Activated naive CD8-positive, alpha-beta T cell treated with anti-CD3 and anti-CD28 coated beads, Interleukin-2, amount 50 U/mL, for 24 hours (primary cell): Measurements from ENCODE around the gene CCR8.
"Not testable (repeated sequence)": the region's sequence is repeated elsewhere in the genome, so short reads cannot be mapped to it uniquely, and the experiment has no call there.

Source experiments
- ATAC-seq: fragments of 150-1000 bp; cut with Tn5 transposase; one replicate; pipeline ENCODE4 v1.10.0; 2021
- DNase-seq: peaks from one replicate; pipeline ENCODE4 v3.0.0; 2021
- H3K27ac Mint-ChIP-seq: one replicate; pipeline ENCODE4 v1.8.0; 2021; ENCODE audit warnings: mild to moderate bottlenecking, mixed read lengths
- H3K27me3 Mint-ChIP-seq: one replicate; pipeline ENCODE4 v1.8.0; 2021; ENCODE audit warnings: mixed read lengths
- H3K36me3 Mint-ChIP-seq: one replicate; pipeline ENCODE4 v1.8.0; 2021; ENCODE audit warnings: low read depth, mixed read lengths
- H3K4me1 Mint-ChIP-seq: one replicate; pipeline ENCODE4 v1.8.0; 2021; ENCODE audit warnings: mixed read lengths
- H3K4me3 Mint-ChIP-seq: one replicate; pipeline ENCODE4 v1.8.0; 2021; ENCODE audit warnings: mild to moderate bottlenecking, moderate library complexity, mixed read lengths
- H3K9me3 Mint-ChIP-seq: one replicate; pipeline ENCODE4 v1.8.0; 2021; ENCODE audit warnings: mixed read lengths

The CCR8 gene

DNA sequence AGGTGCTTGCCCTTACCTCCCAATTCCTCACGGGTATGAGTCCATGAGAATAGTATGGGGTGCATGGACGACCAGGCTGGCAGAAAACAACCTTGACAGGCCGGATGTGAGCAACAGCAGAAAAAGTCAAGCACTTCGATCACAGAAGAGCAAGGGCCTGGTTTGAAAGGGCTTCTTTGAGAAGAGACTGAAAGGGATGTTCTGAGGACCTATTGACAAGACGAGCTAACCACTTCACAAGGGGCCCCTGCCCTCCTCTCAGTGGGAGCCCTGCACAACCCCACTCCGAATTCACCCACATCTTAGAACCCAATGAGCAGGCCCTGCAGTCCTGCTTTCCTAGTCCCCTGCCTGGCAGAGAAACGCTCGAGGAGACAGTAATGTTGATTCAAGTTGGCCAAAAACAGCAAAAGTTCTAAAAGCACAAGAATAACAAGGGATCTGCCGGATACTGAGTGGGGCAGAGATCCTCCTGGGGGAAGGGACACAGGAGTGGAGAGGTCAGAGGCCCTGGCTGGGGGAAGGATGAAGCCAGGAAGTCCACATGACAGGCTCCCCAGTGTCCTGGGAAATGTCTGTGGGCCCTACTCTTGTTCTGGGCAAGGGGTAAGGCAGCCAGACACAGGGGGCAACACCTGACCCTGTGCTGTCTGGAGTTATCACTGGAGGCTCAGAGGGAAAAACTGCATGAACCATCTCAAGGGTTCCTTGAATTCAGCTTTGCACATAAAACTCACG, 34.9 kb upstream of the CCR8 start:
- peaks cover 1% of the 10 kb centered on the region for H3K27me3 Mint-ChIP-seq
- peak overlapping the region; percentile 29 for H3K27ac Mint-ChIP-seq
- no peaks in the 10 kb centered on the region for H3K36me3 Mint-ChIP-seq
- DNase-seq, result no peak
- peaks cover 9% of the 10 kb centered on the region for H3K9me3 Mint-ChIP-seq
- H3K4me1 Mint-ChIP-seq, result peaks cover 46% of the 10 kb centered on the region
- no peak overlapping the region for H3K4me3 Mint-ChIP-seq
- no peak for ATAC-seq

DNA sequence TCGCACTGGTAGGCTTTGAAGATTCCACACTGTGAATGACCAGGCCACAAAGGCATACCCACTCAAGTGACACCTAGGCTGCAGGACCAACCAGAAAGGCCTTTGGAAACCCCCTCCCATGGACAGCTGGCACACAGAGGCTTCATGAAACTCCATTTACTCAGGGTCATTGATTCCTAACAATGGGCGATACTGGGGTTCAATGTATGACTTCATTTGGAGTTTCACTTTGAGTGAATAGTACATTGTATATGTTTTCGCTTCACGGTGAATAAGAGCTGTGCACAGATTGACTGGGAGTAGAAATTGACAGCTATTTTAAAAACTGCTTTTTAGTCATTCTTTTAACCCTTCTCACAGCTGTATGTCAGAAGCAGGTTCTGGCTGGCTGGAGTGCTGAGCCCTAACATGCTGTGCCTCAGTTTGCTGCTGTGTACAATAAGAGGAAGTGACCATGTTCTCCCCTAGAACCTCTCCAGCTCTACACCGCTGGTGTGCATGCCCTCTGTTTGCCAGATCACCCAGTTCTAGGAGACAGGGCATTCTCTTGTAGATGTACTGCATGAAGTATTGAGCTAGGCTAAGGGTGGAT, 34.2 kb upstream of the CCR8 start:
- H3K4me1 Mint-ChIP-seq, result peaks cover 41% of the 10 kb centered on the region
- H3K36me3 Mint-ChIP-seq, result peaks cover 3% of the 10 kb centered on the region
- ATAC-seq (peak; percentile 20), DNase-seq (no peak)
- H3K27ac Mint-ChIP-seq, result no peak overlapping the region
- peaks cover 16% of the 10 kb centered on the region for H3K9me3 Mint-ChIP-seq
- H3K27me3 Mint-ChIP-seq, result peaks cover 4% of the 10 kb centered on the region
- no peak overlapping the region for H3K4me3 Mint-ChIP-seq

GRCh38 chr3:39296197-39297077, 33.1 kb upstream of the CCR8 start:
- no peak for ATAC-seq
- H3K4me1 Mint-ChIP-seq, result peaks cover 36% of the 10 kb centered on the region
- H3K36me3 Mint-ChIP-seq, result peaks cover 4% of the 10 kb centered on the region
- peaks cover 18% of the 10 kb centered on the region for H3K9me3 Mint-ChIP-seq
- H3K27me3 Mint-ChIP-seq, result peaks cover 4% of the 10 kb centered on the region
- DNase-seq, result no peak
- H3K27ac Mint-ChIP-seq, result no peak overlapping the region
- H3K4me3 Mint-ChIP-seq, result no peak overlapping the region

GRCh38 chr3:39299279-39299678, 30.2 kb upstream of the CCR8 start:
- Mint-ChIP-seq H3K27me3 (peaks cover 10% of the 10 kb centered on the region), H3K9me3 (peaks cover 31% of the 10 kb centered on the region), H3K27ac (no peak overlapping the region), H3K4me1 (peaks cover 22% of the 10 kb centered on the region), H3K4me3 (no peak overlapping the region), H3K36me3 (peaks cover 6% of the 10 kb centered on the region)
- DNase-seq, result no peak
- ATAC-seq, result no peak

GRCh38 chr3:39302178-39302577, 27.3 kb upstream of the CCR8 start:
- DNase-seq (no peak), ATAC-seq (no peak)
- H3K27me3 Mint-ChIP-seq, result peaks cover 18% of the 10 kb centered on the region
- H3K4me1 Mint-ChIP-seq, result no peaks in the 10 kb centered on the region
- peaks cover 6% of the 10 kb centered on the region for H3K36me3 Mint-ChIP-seq
- H3K27ac Mint-ChIP-seq, result no peak overlapping the region
- peaks cover 35% of the 10 kb centered on the region for H3K9me3 Mint-ChIP-seq
- H3K4me3 Mint-ChIP-seq, result no peak overlapping the region

DNA sequence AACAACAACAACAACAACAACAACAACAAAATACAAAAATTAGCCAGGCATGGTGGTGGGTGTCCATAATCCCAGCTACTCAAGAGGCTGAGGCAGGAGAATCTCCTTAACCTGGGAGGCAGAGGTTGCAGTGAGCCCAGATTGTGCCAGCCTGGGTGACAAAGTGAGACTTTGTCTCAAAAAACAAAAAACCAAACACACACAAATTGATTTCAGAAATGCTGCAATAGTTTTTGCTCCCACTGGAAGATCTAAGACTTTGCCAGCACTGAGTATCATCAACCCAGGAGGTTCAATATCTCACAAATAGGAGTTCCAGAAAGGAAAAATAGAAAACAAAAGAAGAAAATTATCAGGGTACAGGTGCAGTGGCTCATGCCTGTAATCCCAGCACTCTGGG, 16.2 kb upstream of the CCR8 start:
- no peak for DNase-seq
- Mint-ChIP-seq H3K9me3 (peaks cover 4% of the 10 kb centered on the region), H3K36me3 (peaks cover 2% of the 10 kb centered on the region), H3K4me3 (no peak overlapping the region), H3K27me3 (no peaks in the 10 kb centered on the region), H3K27ac (no peak overlapping the region), H3K4me1 (peaks cover 15% of the 10 kb centered on the region)
- ATAC-seq, result no peak

DNA sequence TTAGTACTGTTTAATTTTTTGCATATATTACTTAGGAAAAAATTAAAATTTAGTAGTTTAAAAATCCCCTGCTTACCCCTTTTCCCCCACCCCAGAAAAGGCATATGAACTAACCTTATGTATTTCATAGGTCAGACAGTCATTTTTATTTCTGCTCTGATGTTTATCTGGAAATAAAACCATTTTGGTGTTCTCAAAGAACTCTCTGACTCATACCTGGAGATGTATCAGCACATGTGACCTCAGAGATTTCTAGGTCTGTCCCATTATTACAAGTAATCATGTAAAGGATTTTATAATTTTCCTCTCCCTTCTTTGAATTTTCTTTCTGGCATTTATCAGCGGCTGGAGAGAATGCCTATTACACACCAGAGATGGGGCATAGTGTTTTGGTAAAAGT, 14.1 kb upstream of the CCR8 start:
- Mint-ChIP-seq H3K36me3 (peaks cover 2% of the 10 kb centered on the region), H3K4me1 (peaks cover 15% of the 10 kb centered on the region), H3K9me3 (peaks cover 4% of the 10 kb centered on the region), H3K27me3 (peaks cover 2% of the 10 kb centered on the region), H3K4me3 (no peak overlapping the region), H3K27ac (no peak overlapping the region)
- ATAC-seq (peak; percentile 79), DNase-seq (no peak)

GRCh38 chr3:39317571-39318169, 11.8 kb upstream of the CCR8 start:
- peaks cover 4% of the 10 kb centered on the region for H3K9me3 Mint-ChIP-seq
- H3K4me1 Mint-ChIP-seq, result peaks cover 29% of the 10 kb centered on the region
- no peak overlapping the region for H3K27ac Mint-ChIP-seq
- no peak for ATAC-seq
- H3K4me3 Mint-ChIP-seq, result no peak overlapping the region
- peaks cover 5% of the 10 kb centered on the region for H3K27me3 Mint-ChIP-seq
- peaks cover 2% of the 10 kb centered on the region for H3K36me3 Mint-ChIP-seq
- no peak for DNase-seq

- Mint-ChIP-seq H3K36me3 (peaks cover 2% of the 10 kb centered on the region), H3K27ac (no peak overlapping the region), H3K9me3 (peaks cover 4% of the 10 kb centered on the region), H3K27me3 (peaks cover 5% of the 10 kb centered on the region), H3K4me3 (no peak overlapping the region), H3K4me1 (peaks cover 36% of the 10 kb centered on the region)
- DNase-seq, result no peak
- ATAC-seq, result no peak
Measured at GRCh38 chr3:39318301-39318700, 11.2 kb upstream of the CCR8 start.

- no peak overlapping the region for H3K27ac Mint-ChIP-seq
- ATAC-seq (no peak), DNase-seq (no peak)
- H3K27me3 Mint-ChIP-seq, result peaks cover 5% of the 10 kb centered on the region
- H3K9me3 Mint-ChIP-seq, result no peaks in the 10 kb centered on the region
- H3K4me1 Mint-ChIP-seq, result peaks cover 37% of the 10 kb centered on the region
- no peak overlapping the region for H3K4me3 Mint-ChIP-seq
- H3K36me3 Mint-ChIP-seq, result no peaks in the 10 kb centered on the region
Measured at GRCh38 chr3:39319249-39319648, 10.3 kb upstream of the CCR8 start.

GRCh38 chr3:39321574-39321983, 7.9 kb upstream of the CCR8 start:
- not testable (repeated sequence) for H3K27ac Mint-ChIP-seq, DNase-seq
- peaks cover 33% of the 10 kb centered on the region for H3K4me1 Mint-ChIP-seq

DNA sequence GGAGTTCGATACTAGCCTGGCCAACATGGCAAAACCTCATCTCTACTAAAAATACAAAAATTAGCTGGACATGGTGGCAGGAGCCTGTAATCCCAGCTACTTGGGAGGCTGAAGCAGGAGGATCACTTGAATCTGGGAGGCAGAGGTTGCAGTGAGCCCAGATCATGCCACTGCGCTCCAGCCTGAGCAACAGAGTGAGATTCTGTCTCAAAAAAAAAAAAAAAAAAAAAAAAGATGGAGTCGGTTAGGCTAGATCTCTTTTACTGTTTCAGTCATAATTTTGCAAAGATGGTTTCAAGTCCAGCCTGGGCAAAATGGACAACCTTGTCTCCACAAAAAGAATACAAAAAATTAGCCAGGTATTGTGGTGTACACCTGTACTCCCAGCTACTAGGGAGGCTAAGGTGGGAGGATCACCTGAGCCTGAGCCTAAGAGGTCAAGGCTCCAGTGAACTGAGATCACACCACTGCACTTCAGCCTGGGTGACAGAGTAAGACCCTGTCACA, 7.2 kb upstream of the CCR8 start:
- not testable (repeated sequence) for DNase-seq, H3K9me3 Mint-ChIP-seq, H3K27me3 Mint-ChIP-seq, H3K4me3 Mint-ChIP-seq, H3K36me3 Mint-ChIP-seq, H3K27ac Mint-ChIP-seq, ATAC-seq
- H3K4me1 Mint-ChIP-seq, result peaks cover 37% of the 10 kb centered on the region

More at GRCh38 chr3:39321574-39321983, 7.9 kb upstream of the CCR8 start:
- ATAC-seq, result peak; percentile 67
- not testable (repeated sequence) for H3K27me3 Mint-ChIP-seq, H3K4me3 Mint-ChIP-seq, H3K9me3 Mint-ChIP-seq, H3K36me3 Mint-ChIP-seq

- no peak overlapping the region for H3K4me3 Mint-ChIP-seq
- H3K9me3 Mint-ChIP-seq, result no peaks in the 10 kb centered on the region
- no peaks in the 10 kb centered on the region for H3K36me3 Mint-ChIP-seq
- DNase-seq (no peak), ATAC-seq (no peak)
- peaks cover 44% of the 10 kb centered on the region for H3K4me1 Mint-ChIP-seq
- H3K27me3 Mint-ChIP-seq, result peaks cover 5% of the 10 kb centered on the region
- no peak overlapping the region for H3K27ac Mint-ChIP-seq
Measured at GRCh38 chr3:39322936-39323335, 6.6 kb upstream of the CCR8 start.

DNA sequence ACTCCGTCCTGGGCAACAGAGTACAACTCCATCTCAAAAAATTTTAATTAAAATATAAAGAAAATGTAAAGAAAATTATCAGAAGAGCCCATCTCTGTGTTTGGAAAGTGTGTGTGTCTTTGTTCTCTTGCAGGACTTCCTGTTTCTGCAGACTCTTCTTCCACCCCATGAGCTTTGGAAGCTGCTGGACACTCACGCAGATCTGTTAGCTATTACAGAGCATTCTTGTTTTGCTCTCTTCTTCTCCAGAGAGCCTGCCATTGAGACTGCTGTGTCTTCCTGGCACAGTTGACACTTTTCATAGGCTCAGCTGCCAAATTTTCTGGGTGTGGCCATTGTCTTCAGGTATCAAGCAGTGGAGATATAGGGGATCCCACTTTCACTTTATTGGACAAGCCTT, 6.0 kb upstream of the CCR8 start:
- Mint-ChIP-seq H3K36me3 (no peaks in the 10 kb centered on the region), H3K9me3 (no peaks in the 10 kb centered on the region), H3K4me3 (no peak overlapping the region), H3K27ac (no peak overlapping the region), H3K27me3 (peaks cover 5% of the 10 kb centered on the region), H3K4me1 (peaks cover 50% of the 10 kb centered on the region)
- DNase-seq (no peak), ATAC-seq (no peak)
